ENCODE data around the gene SYT5. TPM values are rescaled to one million over a fixed set of nuclear protein-coding genes. Genes with fewer than 3 reads are reported as not detected.
A peak's percentile ranks its signal among the peaks of the same experiment; 100 is the strongest.

Gene SYT5
- total and polyA plus RNA-seq, 9 of the 15 experiments (the other 6 are each of a cell fraction or from before 2014, with no cell fraction given), result 1.3 to 20.9 (median 8.8) TPM

GRCh38 chr19:55216461-55217198 lies 36.5 kb upstream of the SYT5 start (continued):
- TF ChIP-seq, protein P1, sequence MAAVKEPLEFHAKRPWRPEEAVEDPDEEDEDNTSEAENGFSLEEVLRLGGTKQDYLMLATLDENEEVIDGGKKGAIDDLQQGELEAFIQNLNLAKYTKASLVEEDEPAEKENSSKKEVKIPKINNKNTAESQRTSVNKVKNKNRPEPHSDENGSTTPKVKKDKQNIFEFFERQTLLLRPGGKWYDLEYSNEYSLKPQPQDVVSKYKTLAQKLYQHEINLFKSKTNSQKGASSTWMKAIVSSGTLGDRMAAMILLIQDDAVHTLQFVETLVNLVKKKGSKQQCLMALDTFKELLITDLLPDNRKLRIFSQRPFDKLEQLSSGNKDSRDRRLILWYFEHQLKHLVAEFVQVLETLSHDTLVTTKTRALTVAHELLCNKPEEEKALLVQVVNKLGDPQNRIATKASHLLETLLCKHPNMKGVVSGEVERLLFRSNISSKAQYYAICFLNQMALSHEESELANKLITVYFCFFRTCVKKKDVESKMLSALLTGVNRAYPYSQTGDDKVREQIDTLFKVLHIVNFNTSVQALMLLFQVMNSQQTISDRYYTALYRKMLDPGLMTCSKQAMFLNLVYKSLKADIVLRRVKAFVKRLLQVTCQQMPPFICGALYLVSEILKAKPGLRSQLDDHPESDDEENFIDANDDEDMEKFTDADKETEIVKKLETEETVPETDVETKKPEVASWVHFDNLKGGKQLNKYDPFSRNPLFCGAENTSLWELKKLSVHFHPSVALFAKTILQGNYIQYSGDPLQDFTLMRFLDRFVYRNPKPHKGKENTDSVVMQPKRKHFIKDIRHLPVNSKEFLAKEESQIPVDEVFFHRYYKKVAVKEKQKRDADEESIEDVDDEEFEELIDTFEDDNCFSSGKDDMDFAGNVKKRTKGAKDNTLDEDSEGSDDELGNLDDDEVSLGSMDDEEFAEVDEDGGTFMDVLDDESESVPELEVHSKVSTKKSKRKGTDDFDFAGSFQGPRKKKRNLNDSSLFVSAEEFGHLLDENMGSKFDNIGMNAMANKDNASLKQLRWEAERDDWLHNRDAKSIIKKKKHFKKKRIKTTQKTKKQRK (IDR thresholded peaks at IDR 0.05; ENCODE audit: borderline replicate concordance, low read depth, low read length), result no peak
- TF ChIP-seq HNRNPLL (IDR thresholded peaks at IDR 0.05; ENCODE audit: low read depth, low read length, poor library complexity, severe bottlenecking), result peak; percentile 58
- TF ChIP-seq ZNF140 (CRISPR knock-in tag; IDR thresholded peaks at IDR 0.05), result no peak
- TF ChIP-seq, protein P2, sequence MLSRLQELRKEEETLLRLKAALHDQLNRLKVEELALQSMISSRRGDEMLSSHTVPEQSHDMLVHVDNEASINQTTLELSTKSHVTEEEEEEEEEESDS (CRISPR knock-in tag; IDR thresholded peaks at IDR 0.05), result no peak
- peak in 1 of 2 experiments; percentile 34; a peak in 2 of 4 replicates for TF ChIP-seq ETV6 (IDR thresholded peaks at IDR 0.05; ENCODE audit: borderline replicate concordance in 1 of 2, low read depth in 2 of 2, low read length in 1 of 2)
- peak; percentile 93 for TF ChIP-seq ETV6 (CRISPR knock-in tag; IDR thresholded peaks at IDR 0.05; ENCODE audit: borderline replicate concordance)
- peak; percentile 41; the same call in 1 of the 2 replicates for TF ChIP-seq ZBTB2 (IDR thresholded peaks at IDR 0.05)
- peak; percentile 94 for TF ChIP-seq EP300 (IDR thresholded peaks at IDR 0.05; ENCODE audit: low read length)
- peak; percentile 51 for TF ChIP-seq EGR1 (conservative IDR thresholded peaks at IDR 0.05)
- no peak for TF ChIP-seq NFIX (CRISPR knock-in tag; IDR thresholded peaks at IDR 0.05; ENCODE audit: low read depth)
- TF ChIP-seq FOS (IDR thresholded peaks at IDR 0.05; ENCODE audit: extremely low read depth, insufficient read length), result peak; percentile 43
- peak; percentile 96 for TF ChIP-seq RBM22 (IDR thresholded peaks at IDR 0.05; ENCODE audit: low read depth, low read length, poor library complexity, severe bottlenecking)
- TF ChIP-seq ZNF445 (CRISPR knock-in tag; IDR thresholded peaks at IDR 0.05; ENCODE audit: low read depth), result no peak
- TF ChIP-seq ZNF507 (tag; conservative IDR thresholded peaks at IDR 0.05), result no peak
- no peak for TF ChIP-seq PPARD (CRISPR knock-in tag; IDR thresholded peaks at IDR 0.05)
- TF ChIP-seq ZBTB26 (CRISPR knock-in tag; IDR thresholded peaks at IDR 0.05), result peak; percentile 45; the same call in 1 of the 2 replicates
- peak; percentile 86 for TF ChIP-seq POLR2A (conservative IDR thresholded peaks at IDR 0.05)
- TF ChIP-seq CAMTA2 (CRISPR knock-in tag; conservative IDR thresholded peaks at IDR 0.05), result no peak
- peak; percentile 29; the same call in 1 of the 2 replicates for TF ChIP-seq ZEB2 (IDR thresholded peaks at IDR 0.05)
